Small intestine (tissue), 7 donors: Measurements from ENCODE around the gene RGS19. TPM values are rescaled to one million over a fixed set of nuclear protein-coding genes. Genes with fewer than 3 reads are reported as not detected.
A peak's percentile ranks its signal among the peaks of the same experiment; 100 is the strongest.

Source experiments
- DNase-seq, 2 donors: peaks; one replicate each; pipeline versions ENCODE4 v3.0.0 to v3.0.0-alpha.2; 2013
- FAIRE-seq: peaks from 2 replicates; lab custom pipeline; 2012; peaks lifted over from hg19 to GRCh38; lab: Jason Lieb, UNC
- H3K27ac ChIP-seq, 3 donors: one replicate each; pipeline ENCODE4 v1.5.1; 2013; ENCODE audit warnings: low read length in 2 of 3, mild to moderate bottlenecking in 2 of 3, control low read depth in 1 of 3, inconsistent platforms in 1 of 3, low read depth in 1 of 3, moderate library complexity in 1 of 3
- H3K27me3 ChIP-seq, 3 donors: one replicate each; pipeline ENCODE4 v1.6.1; 2013; ENCODE audit warnings: low read length in 3 of 3, inconsistent platforms in 1 of 3; ENCODE audit not compliant: control insufficient read depth in 3 of 3, insufficient read depth in 3 of 3
- H3K36me3 ChIP-seq, 3 donors: one replicate each; pipeline ENCODE4 v1.6.1; 2013; ENCODE audit warnings: low read length in 3 of 3, inconsistent platforms in 1 of 3, low read depth in 1 of 3, mild to moderate bottlenecking in 1 of 3, moderate library complexity in 1 of 3; ENCODE audit not compliant: control insufficient read depth in 3 of 3, insufficient read depth in 2 of 3
- H3K4me1 ChIP-seq, 3 donors: one replicate each; pipeline ENCODE4 v1.6.1; 2013; ENCODE audit warnings: low read length in 2 of 3, inconsistent platforms in 1 of 3, low read depth in 1 of 3, mild to moderate bottlenecking in 1 of 3, moderate library complexity in 1 of 3; ENCODE audit not compliant: control insufficient read depth in 3 of 3, insufficient read depth in 2 of 3
- H3K4me3 ChIP-seq, 3 donors: one replicate each; pipeline ENCODE4 v1.5.1; 2013; ENCODE audit warnings: low read length in 3 of 3, control low read depth in 1 of 3, inconsistent platforms in 1 of 3, low read depth in 1 of 3, mild to moderate bottlenecking in 1 of 3, moderate library complexity in 1 of 3
- H3K9me3 ChIP-seq, 2 donors: one replicate each; pipeline ENCODE4 v1.6.1; 2013; ENCODE audit warnings: low read depth in 1 of 2, low read length in 1 of 2; ENCODE audit not compliant: control insufficient read depth in 2 of 2, insufficient read depth in 1 of 2
- WGBS, 3 donors: extraction: QIAGEN DNeasy Blood & Tissue Kit; methylation state at CpG; one replicate each; pipeline ENCODE4 v1.1.7; 2013; 5-methylcytosine and 5-hydroxymethylcytosine counted together
- polyA plus RNA-seq, 4 donors: library from polyadenylated mRNA; stranded (reverse) in 3 of 4; unstranded in 1 of 4; fragments of 200-250 nt in 3 of 4; fragments of 120-200 nt in 1 of 4; gene quantifications; one replicate each; pipeline versions ENCODE4 v1.2.1 to v1.2.3, GENCODE V29; 2013
- donor health status: healthy with polysubstance abuse.
- donor health status: control.
- donor health status: control.
- donor health status: Bipolar disorder and iron deficiency.
- donor health status: healthy.

RGS19 gene
- polyA plus RNA-seq, 4 donors, result 1.8 to 10.8 (median 6.2) TPM

- WGBS, 3 donors, result 27 to 47% (median 39%) methylated on average over 14 to 15 of the region's 15 CpGs
- Histone ChIP-seq H3K4me3 (peak overlapping the region; percentile 53 to 77 (median 68)), H3K9me3 (no peaks in the 10 kb centered on the region), H3K27ac (peak overlapping the region in 2 of 3 donors; percentile 33 to 71), H3K4me1 (peaks cover 0 to 16% (median 0%) of the 10 kb centered on the region in 3 donors), H3K27me3 (peaks cover 0 to 46% (median 0%) of the 10 kb centered on the region in 3 donors), H3K36me3 (peaks cover 0 to 12% (median 0%) of the 10 kb centered on the region in 3 donors)
- DNase-seq, result no peak
- FAIRE-seq, result no peak
Observed at GRCh38 chr20:64077876-64078551, 1.3 kb downstream of the RGS19 start.

DNA sequence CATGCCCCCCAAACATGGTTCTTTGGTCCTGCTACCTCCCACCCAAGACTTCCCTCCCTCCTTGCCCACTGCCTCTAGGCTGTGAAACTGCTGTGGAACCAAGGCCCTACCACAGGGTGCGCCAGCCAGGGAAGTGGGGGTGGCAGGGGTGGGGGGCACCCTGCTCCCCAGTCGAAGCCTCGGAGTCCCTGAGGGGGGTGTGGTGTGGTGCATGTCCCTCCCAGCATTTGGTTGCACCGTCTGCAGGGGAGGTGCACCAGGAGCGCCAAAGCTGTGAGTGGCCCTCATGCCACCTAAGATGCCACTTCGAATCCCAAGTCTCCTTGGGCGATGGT is 1.8 kb downstream of the RGS19 start:
- DNase-seq (no peak), FAIRE-seq (no peak)
- peaks cover 0 to 12% (median 0%) of the 10 kb centered on the region in 3 donors for H3K36me3 ChIP-seq
- H3K27ac ChIP-seq, result peak overlapping the region in 2 of 3 donors; percentile 33 to 44
- no peaks in the 10 kb centered on the region for H3K9me3 ChIP-seq
- peak overlapping the region in 2 of 3 donors; percentile 25 to 39 for H3K4me3 ChIP-seq
- 41 to 67% (median 54%) methylated on average over 7 of the region's 7 CpGs for WGBS, 3 donors
- H3K4me1 ChIP-seq, result peaks cover 0 to 16% (median 0%) of the 10 kb centered on the region in 3 donors
- peaks cover 0 to 42% (median 0%) of the 10 kb centered on the region in 3 donors for H3K27me3 ChIP-seq

DNA sequence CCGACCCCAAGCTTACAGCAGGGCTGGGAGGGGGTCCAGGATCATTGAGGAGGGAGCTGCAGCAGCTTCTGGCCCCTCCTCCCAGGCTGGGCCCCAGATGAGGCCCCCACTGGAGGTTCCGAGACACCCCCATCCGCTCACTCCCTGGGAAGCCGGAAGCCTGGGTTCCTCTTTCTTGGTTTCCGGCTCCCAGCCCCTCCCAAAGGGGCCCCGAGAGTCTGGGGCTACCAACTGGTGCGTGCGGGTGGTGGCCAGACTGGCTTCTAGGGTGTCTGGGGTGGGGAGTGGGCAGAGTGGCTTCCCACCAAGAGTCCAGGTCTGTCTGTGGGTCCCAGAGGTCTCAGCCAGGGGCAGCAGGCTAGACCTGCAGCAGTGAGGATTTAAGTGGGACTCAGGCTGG is 2.2 kb downstream of the RGS19 start:
- WGBS, 3 donors, result 53 to 80% (median 74%) methylated on average over 7 to 8 of the region's 8 CpGs
- H3K4me1 ChIP-seq, result peaks cover 0 to 16% (median 0%) of the 10 kb centered on the region in 3 donors
- no peaks in the 10 kb centered on the region for H3K9me3 ChIP-seq
- H3K27me3 ChIP-seq, result peaks cover 0 to 38% (median 0%) of the 10 kb centered on the region in 3 donors
- DNase-seq, result no peak
- FAIRE-seq, result no peak
- H3K4me3 ChIP-seq, result peak overlapping the region in 2 of 3 donors; percentile 25 to 39
- peaks cover 0 to 16% (median 0%) of the 10 kb centered on the region in 3 donors for H3K36me3 ChIP-seq
- H3K27ac ChIP-seq, result peak overlapping the region in 2 of 3 donors; percentile 33 to 44

DNA sequence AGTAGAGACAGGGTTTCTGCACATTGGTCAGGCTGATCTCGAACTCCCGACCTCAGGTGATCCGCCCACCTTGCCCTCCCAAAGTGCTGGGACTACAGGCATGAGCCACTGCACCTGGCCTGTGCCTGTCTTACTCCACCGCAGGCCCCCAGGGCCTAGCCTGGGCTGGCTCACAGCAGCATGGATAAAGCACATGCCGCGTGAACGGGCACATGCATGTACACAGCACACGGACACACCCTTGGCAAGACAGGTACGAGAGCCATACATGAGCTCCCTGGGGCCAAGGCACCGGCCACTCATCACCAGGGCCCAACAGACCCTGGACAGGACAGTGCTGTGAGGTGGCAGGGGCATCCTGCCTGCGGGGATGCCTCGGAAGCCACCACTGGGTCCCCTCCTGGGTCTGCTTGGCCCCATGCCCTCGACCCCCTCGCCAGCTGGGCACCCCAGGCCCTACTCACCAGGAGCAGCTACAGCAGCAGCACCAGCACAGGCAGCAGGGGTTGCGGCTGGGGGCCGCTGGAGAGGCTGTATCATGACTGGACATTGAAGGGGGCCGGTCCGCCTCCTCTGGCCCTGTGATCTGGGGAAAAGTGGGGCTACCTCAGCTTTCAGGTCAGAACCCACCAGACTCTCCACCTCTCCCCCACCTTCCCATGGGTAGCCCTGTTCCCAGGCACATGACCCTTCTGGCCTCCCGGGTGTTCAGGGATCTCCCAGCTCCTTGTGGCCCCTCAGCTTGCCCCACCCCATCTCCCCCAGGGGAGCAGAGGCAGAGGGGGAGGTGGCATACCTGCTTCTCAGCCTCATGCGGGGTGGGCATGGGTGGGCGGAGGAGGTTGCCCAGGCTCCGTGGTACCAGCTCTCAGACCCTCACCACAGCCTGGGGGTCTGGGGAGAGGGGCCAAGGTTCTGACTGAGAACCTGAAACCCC is 3.0 kb downstream of the RGS19 start:
- H3K4me3 ChIP-seq, result no peak overlapping the region
- peaks cover 0 to 16% (median 0%) of the 10 kb centered on the region in 3 donors for H3K4me1 ChIP-seq
- peak overlapping the region in 1 of 3 donors; percentile 4 for H3K27ac ChIP-seq
- H3K9me3 ChIP-seq, result no peaks in the 10 kb centered on the region
- FAIRE-seq (no peak), DNase-seq (no peak)
- H3K36me3 ChIP-seq, result peaks cover 0 to 21% (median 0%) of the 10 kb centered on the region in 3 donors
- peaks cover 0 to 30% (median 0%) of the 10 kb centered on the region in 3 donors for H3K27me3 ChIP-seq
- 88 to 93% (median 88%) methylated on average over 19 to 21 of the region's 22 CpGs for WGBS, 3 donors

DNA sequence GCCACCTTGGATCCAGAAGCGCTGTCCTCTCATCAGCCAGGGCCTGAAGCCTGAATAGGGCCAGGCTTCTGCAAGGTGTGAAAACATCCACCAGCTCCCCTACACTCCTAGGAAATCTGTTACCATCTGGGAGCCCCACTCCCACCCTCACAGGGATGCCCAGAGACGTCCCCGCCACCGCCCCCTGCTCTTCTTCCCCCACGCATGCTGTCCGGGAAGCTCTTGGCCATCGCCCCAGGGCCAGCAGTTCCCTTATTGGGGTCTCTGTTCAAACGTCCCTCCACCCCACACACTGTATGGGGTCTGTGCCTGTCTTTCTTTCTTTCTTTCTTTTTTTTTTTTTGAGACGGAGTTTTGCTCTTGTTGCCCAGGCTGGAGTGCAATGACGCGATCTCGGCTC is 3.8 kb downstream of the RGS19 start:
- peaks cover 0 to 23% (median 0%) of the 10 kb centered on the region in 3 donors for H3K27me3 ChIP-seq
- no peak overlapping the region for H3K27ac ChIP-seq
- H3K4me1 ChIP-seq, result peaks cover 0 to 16% (median 0%) of the 10 kb centered on the region in 3 donors
- WGBS, 3 donors, result 91 to 92% (median 91%) methylated on average over 12 of the region's 12 CpGs
- peaks cover 0 to 23% (median 0%) of the 10 kb centered on the region in 3 donors for H3K36me3 ChIP-seq
- DNase-seq, result no peak
- no peak for FAIRE-seq
- H3K9me3 ChIP-seq, result no peaks in the 10 kb centered on the region
- H3K4me3 ChIP-seq, result no peak overlapping the region

DNA sequence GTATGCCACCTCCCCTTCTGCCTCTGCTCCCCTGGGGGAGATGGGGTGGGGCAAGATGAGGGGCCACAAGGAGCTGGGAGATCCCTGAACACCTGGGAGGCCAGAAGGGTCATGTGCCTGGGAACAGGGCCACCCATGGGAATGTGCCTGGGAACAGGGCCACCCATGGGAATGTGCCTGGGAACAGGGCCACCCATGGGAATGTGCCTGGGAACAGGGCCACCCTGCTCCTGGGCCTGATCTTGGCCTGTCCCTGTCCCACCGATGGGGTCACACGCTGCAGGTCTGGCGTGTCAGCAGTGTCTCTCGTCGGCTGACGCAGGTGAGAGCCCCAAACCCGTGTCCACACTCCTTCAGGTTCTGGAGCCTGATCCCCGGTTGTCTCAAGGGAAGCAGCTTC is 4.4 kb downstream of the RGS19 start:
- FAIRE-seq (no peak), DNase-seq (no peak)
- Histone ChIP-seq H3K4me3 (no peak overlapping the region), H3K27ac (no peak overlapping the region), H3K36me3 (peaks cover 0 to 26% (median 0%) of the 10 kb centered on the region in 3 donors), H3K27me3 (peaks cover 0 to 17% (median 0%) of the 10 kb centered on the region in 3 donors), H3K4me1 (peaks cover 0 to 11% (median 0%) of the 10 kb centered on the region in 3 donors), H3K9me3 (no peaks in the 10 kb centered on the region)
- 87 to 94% (median 89%) methylated on average over 8 of the region's 8 CpGs for WGBS, 3 donors

- H3K4me3 ChIP-seq, result no peak overlapping the region
- H3K27me3 ChIP-seq, result peaks cover 0 to 15% (median 0%) of the 10 kb centered on the region in 3 donors
- peaks cover 0 to 10% (median 0%) of the 10 kb centered on the region in 3 donors for H3K4me1 ChIP-seq
- H3K36me3 ChIP-seq, result peaks cover 0 to 26% (median 0%) of the 10 kb centered on the region in 3 donors
- H3K9me3 ChIP-seq, result no peaks in the 10 kb centered on the region
- no peak overlapping the region for H3K27ac ChIP-seq
- DNase-seq (no peak), FAIRE-seq (no peak)
- 85 to 95% (median 90%) methylated on average over 28 of the region's 28 CpGs for WGBS, 3 donors
Observed at GRCh38 chr20:64074184-64074789, 5.0 kb downstream of the RGS19 start.
